Keratinocyte (primary cell): Measurements from ENCODE around the gene RBPJ. TPM values are rescaled to one million over a fixed set of nuclear protein-coding genes. Genes with fewer than 3 reads are reported as not detected.

Source experiments
- DNase-seq: peaks from one replicate; pipeline ENCODE4 v3.0.0-alpha.2; 2011; ENCODE audit warnings: low read depth, missing footprints, low spot score
- FAIRE-seq: peaks from 2 replicates; lab custom pipeline; 2011; peaks lifted over from hg19 to GRCh38; lab: Jason Lieb, UNC
- H2AFZ ChIP-seq: 2 replicates; pipeline ENCODE4 v1.6.0; 2012; ENCODE audit warnings: low read length, control low read depth, inconsistent platforms; ENCODE audit not compliant: control insufficient read depth
- H3K27ac ChIP-seq: 2 replicates; pipeline ENCODE4 v1.5.1; 2011; ENCODE audit warnings: low read length; ENCODE audit not compliant: control insufficient read depth, insufficient read depth
- H3K27me3 ChIP-seq: 3 replicates; pipeline ENCODE4 v1.6.0; 2011; ENCODE audit warnings: low read length; ENCODE audit not compliant: control insufficient read depth, insufficient read depth; ENCODE audit errors: extremely low read depth
- H3K36me3 ChIP-seq, 2 experiments: 2 replicates in 1 of 2; 3 replicates in 1 of 2; pipeline ENCODE4 v1.5.1; 2011; ENCODE audit warnings: low read length in 2 of 2, mild to moderate bottlenecking in 1 of 2; ENCODE audit not compliant: control insufficient read depth in 2 of 2, insufficient read depth in 2 of 2; ENCODE audit errors: extremely low read depth in 1 of 2
- H3K4me1 ChIP-seq: 3 replicates; pipeline ENCODE4 v1.5.1; 2011; ENCODE audit warnings: low read length; ENCODE audit not compliant: control insufficient read depth, insufficient read depth; ENCODE audit errors: extremely low read depth
- H3K4me2 ChIP-seq: 3 replicates; pipeline ENCODE4 v1.6.0; 2011; ENCODE audit warnings: low read depth, low read length; ENCODE audit not compliant: control insufficient read depth, insufficient read depth; ENCODE audit errors: extremely low read depth
- H3K4me3 ChIP-seq, 3 experiments: fragments of 200-600 bp in 1 of 3; sonication (generic) in 1 of 3; 2 replicates in 2 of 3; 3 replicates in 1 of 3; pipeline ENCODE4 v1.5.1; 2011 to 2016; ENCODE audit warnings: low read length in 3 of 3, mild to moderate bottlenecking in 3 of 3, control low read depth in 2 of 3, inconsistent platforms in 1 of 3, low read depth in 1 of 3, mixed read lengths in 1 of 3, mixed run types in 1 of 3, moderate library complexity in 1 of 3; ENCODE audit not compliant: control insufficient read depth in 2 of 3, insufficient read depth in 2 of 3; ENCODE audit errors: extremely low read depth in 1 of 3
- H3K79me2 ChIP-seq: 2 replicates; pipeline ENCODE4 v1.6.0; 2012; ENCODE audit warnings: low read length; ENCODE audit not compliant: control insufficient read depth, insufficient read depth
- H3K9ac ChIP-seq: 3 replicates; pipeline ENCODE4 v1.6.0; 2011; ENCODE audit warnings: low read length; ENCODE audit not compliant: control insufficient read depth, insufficient read depth; ENCODE audit errors: extremely low read depth
- H3K9me1 ChIP-seq: 3 replicates; pipeline ENCODE4 v1.6.0; 2011; ENCODE audit warnings: low read length; ENCODE audit not compliant: control insufficient read depth, insufficient read depth; ENCODE audit errors: extremely low read depth
- H3K9me3 ChIP-seq: 2 replicates; pipeline ENCODE4 v1.5.1; 2012; ENCODE audit warnings: low read depth, low read length; ENCODE audit not compliant: control insufficient read depth
- H4K20me1 ChIP-seq: 3 replicates; pipeline ENCODE4 v1.6.0; 2011; ENCODE audit warnings: low read length; ENCODE audit not compliant: control insufficient read depth, insufficient read depth; ENCODE audit errors: extremely low read depth
- CTCF ChIP-seq, 3 experiments: IDR thresholded peaks in 1 of 3; conservative IDR thresholded peaks in 1 of 3; optimal IDR thresholded peaks in 1 of 3; 2 replicates in 2 of 3; 3 replicates in 1 of 3; pipeline versions ENCODE3 to v1.5.1; 2011; ENCODE audit warnings: low read length in 3 of 3, mild to moderate bottlenecking in 3 of 3, moderate library complexity in 2 of 3, control low read depth in 1 of 3, inconsistent platforms in 1 of 3; ENCODE audit not compliant: insufficient read depth in 2 of 3; ENCODE audit errors: extremely low read depth in 1 of 3
- EZH2 ChIP-seq: IDR thresholded peaks from one replicate; pipeline ENCODE4 v1.6.1; 2012; ENCODE audit warnings: inconsistent platforms, mild to moderate bottlenecking, low read length, moderate library complexity
- dilution Hi-C: fragments of 300-500 bp; cut with MboI; formaldehyde crosslinking; loops from one replicate; pipeline ENCODE4 v1.7.0; 2020; ENCODE audit warnings: low sequenced_read_pairs; ENCODE audit not compliant: extremely low pct_ligation_motif_present
- polyA plus RNA-seq, 5 experiments: library from polyadenylated mRNA; depleted of rRNA in 3 of 5; stranded (reverse) in 3 of 5; stranded (forward) in 1 of 5; unstranded in 1 of 5; fragments of >200 nt; gene quantifications; 1 replicate in 1 of 5; 2 replicates in 3 of 5; 3 replicates in 1 of 5; pipeline versions ENCODE4 v1.2.1 to v1.2.3, GENCODE V29; 2011 to 2012; ENCODE audit warnings: missing spikeins in 2 of 5, low read depth in 1 of 5, low replicate concordance in 1 of 5

The RBPJ gene
- polyA plus RNA-seq, 1 donor (not counting 4 experiments of a cell fraction or from before 2014, with no cell fraction given): 38.0 TPM

DNA sequence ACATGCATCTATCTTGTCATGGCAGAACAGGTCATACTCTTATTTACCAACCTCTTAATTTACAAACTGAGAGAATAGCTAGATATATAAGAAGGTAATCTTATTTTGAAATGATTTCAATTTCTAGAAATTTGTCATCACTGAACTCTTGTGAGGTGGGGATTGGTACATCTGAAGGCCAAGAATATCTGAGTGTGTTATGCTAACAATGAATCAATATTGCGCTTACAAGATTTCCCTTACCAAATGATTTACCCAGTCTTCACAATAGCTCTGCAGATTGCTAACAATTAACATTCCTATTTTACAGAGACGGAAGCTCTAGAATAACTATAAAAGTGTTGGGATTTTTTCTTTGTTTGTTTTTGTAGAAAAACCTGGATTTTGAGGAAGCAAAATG is 48.3 kb downstream of the RBPJ start:
- no peak for TF ChIP-seq CTCF (optimal IDR thresholded peaks at IDR 0.05 in 1 of 3, IDR thresholded peaks at IDR 0.05 in 1 of 3, conservative IDR thresholded peaks at IDR 0.05 in 1 of 3; ENCODE audit: extremely low read depth in 1 of 3, insufficient read depth in 2 of 3, low read length in 3 of 3)
- TF ChIP-seq EZH2: no peak
- no peaks in the 10 kb centered on the region for H3K36me3 ChIP-seq
- H3K4me3 ChIP-seq: no peak overlapping the region
- H3K27me3 ChIP-seq: no peaks in the 10 kb centered on the region
- peaks cover 4% of the 10 kb centered on the region for H3K79me2 ChIP-seq
- H4K20me1 ChIP-seq: peaks cover 8% of the 10 kb centered on the region
- no peaks in the 10 kb centered on the region for H3K9me3 ChIP-seq
- peaks cover 17% of the 10 kb centered on the region for H3K4me1 ChIP-seq
- no peak for FAIRE-seq
- H3K4me2 ChIP-seq: no peak overlapping the region
- no peak overlapping the region for H3K27ac ChIP-seq
- H3K9me1 ChIP-seq: peaks cover 3% of the 10 kb centered on the region
- no peak overlapping the region for H3K9ac ChIP-seq
- dilution Hi-C loops: no loop called here
- no peak for DNase-seq
- no peak overlapping the region for H2AFZ ChIP-seq

- no peak overlapping the region for H3K9ac ChIP-seq
- no peak overlapping the region for H2AFZ ChIP-seq
- TF ChIP-seq CTCF (optimal IDR thresholded peaks at IDR 0.05 in 1 of 3, IDR thresholded peaks at IDR 0.05 in 1 of 3, conservative IDR thresholded peaks at IDR 0.05 in 1 of 3; ENCODE audit: extremely low read depth in 1 of 3, insufficient read depth in 2 of 3, low read length in 3 of 3): no peak
- TF ChIP-seq EZH2: no peak
- no peak overlapping the region for H3K27ac ChIP-seq
- H3K79me2 ChIP-seq: peaks cover 4% of the 10 kb centered on the region
- H3K9me1 ChIP-seq: peaks cover 3% of the 10 kb centered on the region
- no peak overlapping the region for H3K4me3 ChIP-seq
- H3K27me3 ChIP-seq: no peaks in the 10 kb centered on the region
- dilution Hi-C loops: no loop called here
- H3K9me3 ChIP-seq: no peaks in the 10 kb centered on the region
- peaks cover 17% of the 10 kb centered on the region for H3K4me1 ChIP-seq
- FAIRE-seq (no peak), DNase-seq (no peak)
- H3K36me3 ChIP-seq: no peaks in the 10 kb centered on the region
- H3K4me2 ChIP-seq: no peak overlapping the region
- peaks cover 10% of the 10 kb centered on the region for H4K20me1 ChIP-seq
Measured at GRCh38 chr4:26369581-26369980, 48.8 kb downstream of the RBPJ start.
